Measurements from ENCODE around the gene FOLR2. TPM values are rescaled to one million over a fixed set of nuclear protein-coding genes. Genes with fewer than 3 reads are reported as not detected.
A peak's percentile ranks its signal among the peaks of the same experiment; 100 is the strongest.
"Not testable (repeated sequence)": the region's sequence is repeated elsewhere in the genome, so short reads cannot be mapped to it uniquely, and the experiment has no call there.

Gene FOLR2
- 10 to 100 TPM in 2 of 6 experiments, 1 to 10 TPM in 4; 3.3 to 28.3 (median 8.6) TPM for total RNA-seq
- long read RNA-seq, partial matches to known transcripts, result 0 of 4 reads
- long read RNA-seq, other reads (novel, unspliced or antisense), result 1 of 4 reads

DNA sequence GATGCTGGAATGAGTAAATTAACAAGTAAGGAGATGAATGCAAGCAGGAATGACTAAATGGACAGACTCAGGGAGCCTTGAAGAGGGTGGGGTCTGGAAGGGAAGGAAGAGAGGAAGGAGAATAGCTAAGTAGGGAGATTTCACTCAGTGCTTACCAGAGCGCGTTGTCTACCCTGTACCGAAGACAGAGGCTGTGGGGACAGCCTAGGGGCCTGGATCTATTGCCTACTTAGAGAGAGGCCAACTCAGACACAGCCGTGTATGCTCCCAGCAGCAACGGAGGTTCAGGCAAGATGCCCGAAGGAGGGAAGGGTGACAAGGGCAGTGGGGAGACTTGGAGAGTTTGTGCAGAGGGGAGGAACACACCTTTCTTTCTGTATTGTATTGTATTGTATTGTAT lies at the start of gene FOLR2:
FOLR2 (plus strand) TSS at position 157 of the 400 bp plus-strand sequence. CDS start 1,791 bp downstream, outside the sequence.
- no peaks in the 10 kb centered on the region for H3K27me3 ChIP-seq
- no peaks in the 10 kb centered on the region for H3K4me1 ChIP-seq
- intact Hi-C loops (cut with DNase I), result no loop called here
- ATAC-seq, result peak; percentile 29 to 65 (median 49)
- no peak for TF ChIP-seq POLR2A (IDR thresholded peaks at IDR 0.05)
- TF ChIP-seq, protein P1, sequence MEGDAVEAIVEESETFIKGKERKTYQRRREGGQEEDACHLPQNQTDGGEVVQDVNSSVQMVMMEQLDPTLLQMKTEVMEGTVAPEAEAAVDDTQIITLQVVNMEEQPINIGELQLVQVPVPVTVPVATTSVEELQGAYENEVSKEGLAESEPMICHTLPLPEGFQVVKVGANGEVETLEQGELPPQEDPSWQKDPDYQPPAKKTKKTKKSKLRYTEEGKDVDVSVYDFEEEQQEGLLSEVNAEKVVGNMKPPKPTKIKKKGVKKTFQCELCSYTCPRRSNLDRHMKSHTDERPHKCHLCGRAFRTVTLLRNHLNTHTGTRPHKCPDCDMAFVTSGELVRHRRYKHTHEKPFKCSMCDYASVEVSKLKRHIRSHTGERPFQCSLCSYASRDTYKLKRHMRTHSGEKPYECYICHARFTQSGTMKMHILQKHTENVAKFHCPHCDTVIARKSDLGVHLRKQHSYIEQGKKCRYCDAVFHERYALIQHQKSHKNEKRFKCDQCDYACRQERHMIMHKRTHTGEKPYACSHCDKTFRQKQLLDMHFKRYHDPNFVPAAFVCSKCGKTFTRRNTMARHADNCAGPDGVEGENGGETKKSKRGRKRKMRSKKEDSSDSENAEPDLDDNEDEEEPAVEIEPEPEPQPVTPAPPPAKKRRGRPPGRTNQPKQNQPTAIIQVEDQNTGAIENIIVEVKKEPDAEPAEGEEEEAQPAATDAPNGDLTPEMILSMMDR (IDR thresholded peaks at IDR 0.05), result no peak
- no CpG with 5 or more reads among the region's 6 CpGs for WGBS (ENCODE audit: insufficient coverage, low coverage, low lambda C conversion rate, missing lambda C conversion rate)
- H3K9me3 ChIP-seq, result no peaks in the 10 kb centered on the region
- H3K36me3 ChIP-seq, result no peaks in the 10 kb centered on the region
- no peak for DNase-seq
- H3K4me3 ChIP-seq, result no peak within 1 kb of the TSS
- no peak within 1 kb of the TSS for H3K27ac ChIP-seq

DNA sequence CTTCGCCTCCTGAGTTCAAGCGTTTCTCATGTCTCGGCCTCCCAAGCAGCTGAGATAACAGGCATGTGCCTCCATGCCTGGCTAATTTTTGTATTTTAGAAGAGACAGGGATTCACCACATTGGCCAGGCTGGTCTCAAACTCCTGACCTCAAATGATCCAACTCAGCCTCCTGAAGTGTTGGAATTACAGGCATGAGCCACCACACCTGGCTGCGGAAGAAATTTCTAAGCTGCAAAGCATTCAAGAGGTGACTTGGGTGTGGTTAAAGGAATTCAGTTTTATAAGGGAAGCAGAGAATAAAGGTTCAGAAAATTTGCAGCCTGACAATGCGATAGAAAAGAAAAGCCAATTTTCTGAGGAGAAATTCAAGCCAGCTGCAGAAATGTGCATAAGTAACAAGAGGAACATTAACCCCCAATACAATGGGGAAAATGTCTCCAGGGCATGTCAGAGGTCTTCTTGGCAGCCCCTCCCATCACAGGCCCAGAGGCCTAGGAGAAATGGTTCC lies 47.5 kb upstream of the FOLR2 start:
- H3K4me3 ChIP-seq; DNase-seq; H3K36me3 ChIP-seq; H3K9me3 ChIP-seq; H3K27me3 ChIP-seq; ATAC-seq; intact Hi-C loops (cut with DNase I); H3K27ac ChIP-seq; H3K4me1 ChIP-seq: not testable (repeated sequence)
- 94% methylated on average over 5 of the region's 5 CpGs for WGBS (ENCODE audit: insufficient coverage, low coverage, low lambda C conversion rate, missing lambda C conversion rate)

GRCh38 chr11:72169754-72170153 lies 46.8 kb upstream of the FOLR2 start:
- H3K36me3 ChIP-seq; intact Hi-C loops (cut with DNase I); H3K27ac ChIP-seq: not testable (repeated sequence)

GRCh38 chr11:72172043-72172442 lies 44.6 kb upstream of the FOLR2 start:
- ATAC-seq, result peak in 2 of 4 donors; percentile 19 to 49
- DNase-seq; H3K4me1 ChIP-seq; intact Hi-C loops (cut with DNase I); H3K27ac ChIP-seq; H3K9me3 ChIP-seq; H3K4me3 ChIP-seq; H3K36me3 ChIP-seq; H3K27me3 ChIP-seq: not testable (repeated sequence)
- no CpG with 5 or more reads among the region's 4 CpGs for WGBS (ENCODE audit: insufficient coverage, low coverage, low lambda C conversion rate, missing lambda C conversion rate)

More at GRCh38 chr11:72169754-72170153, 46.8 kb upstream of the FOLR2 start:
- DNase-seq, H3K9me3 ChIP-seq, ATAC-seq, H3K4me3 ChIP-seq, H3K27me3 ChIP-seq, H3K4me1 ChIP-seq: not testable (repeated sequence)
- 100% methylated on average over 1 of the region's 3 CpGs for WGBS (ENCODE audit: insufficient coverage, low coverage, low lambda C conversion rate, missing lambda C conversion rate)

DNA sequence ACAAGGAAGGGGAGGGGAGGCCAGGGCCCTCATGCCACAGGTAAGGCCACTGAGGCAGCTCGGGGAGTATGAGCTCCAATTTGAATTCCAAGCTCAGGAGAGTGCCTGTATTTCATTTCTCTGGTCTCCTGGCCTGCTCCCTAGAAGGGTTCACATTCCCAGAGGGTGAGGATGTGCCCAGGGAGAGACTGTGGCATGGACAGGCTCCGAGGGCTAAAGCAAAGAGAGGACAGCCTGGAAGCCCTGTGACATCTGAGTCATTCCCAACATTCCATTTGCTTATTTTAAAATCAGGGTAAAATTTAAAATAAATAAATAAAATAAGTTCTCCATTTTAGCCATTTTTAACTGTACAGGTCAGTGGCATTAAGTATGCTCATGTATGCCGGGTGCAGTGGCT lies 43.3 kb upstream of the FOLR2 start:
- 93% methylated on average over 3 of the region's 3 CpGs for WGBS (ENCODE audit: insufficient coverage, low coverage, low lambda C conversion rate, missing lambda C conversion rate)
- Histone ChIP-seq H3K27ac (no peak overlapping the region), H3K4me1 (no peaks in the 10 kb centered on the region), H3K27me3 (no peaks in the 10 kb centered on the region), H3K4me3 (no peak overlapping the region), H3K36me3 (no peaks in the 10 kb centered on the region), H3K9me3 (no peaks in the 10 kb centered on the region)
- ATAC-seq, result no peak
- no peak for DNase-seq
- intact Hi-C loops (cut with DNase I), result no loop called here
- TF ChIP-seq, protein P1 (IDR thresholded peaks at IDR 0.05), result no peak
- TF ChIP-seq POLR2A (IDR thresholded peaks at IDR 0.05), result no peak

DNA sequence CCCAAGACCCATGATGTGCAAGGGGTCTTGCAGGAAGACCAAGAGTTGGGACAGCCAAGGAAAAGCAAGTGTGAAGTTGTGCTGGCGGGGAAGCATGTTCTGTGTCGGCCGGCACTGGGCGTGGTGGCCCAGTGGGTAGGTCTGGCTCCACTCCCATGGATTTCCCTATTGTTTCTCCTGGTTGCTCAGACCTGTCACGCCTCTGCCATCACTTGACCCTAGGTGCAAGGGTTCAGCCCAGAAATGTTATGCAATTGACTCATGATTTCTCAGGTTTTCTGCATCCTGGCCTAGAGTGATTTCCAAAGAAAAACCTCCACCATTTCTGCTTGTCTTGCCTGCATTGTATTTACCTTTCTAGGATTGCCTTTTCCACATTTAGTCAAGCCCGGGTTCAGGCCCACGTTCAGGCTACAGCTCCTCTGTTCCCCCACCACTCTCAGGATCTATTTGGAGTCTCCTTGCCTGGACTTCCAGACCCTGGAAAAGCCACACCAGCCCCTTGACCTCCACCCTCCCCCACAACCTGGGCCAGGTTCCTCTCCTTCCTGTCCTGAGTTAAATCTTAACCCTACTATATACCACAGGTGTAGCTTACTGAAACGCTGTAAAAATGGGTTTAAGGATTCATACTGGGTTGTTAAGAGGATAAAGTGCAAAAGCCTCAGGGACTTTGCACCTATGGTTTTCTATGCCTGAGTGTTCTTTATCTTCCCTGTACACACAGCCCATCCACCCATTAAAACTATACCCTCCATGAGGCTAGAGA lies 42.1 kb upstream of the FOLR2 start:
- no peak for TF ChIP-seq POLR2A (IDR thresholded peaks at IDR 0.05)
- TF ChIP-seq, protein P1 (IDR thresholded peaks at IDR 0.05), result no peak
- Histone ChIP-seq H3K4me3 (no peak overlapping the region), H3K4me1 (no peaks in the 10 kb centered on the region), H3K36me3 (no peaks in the 10 kb centered on the region), H3K27me3 (no peaks in the 10 kb centered on the region), H3K27ac (no peak overlapping the region), H3K9me3 (no peaks in the 10 kb centered on the region)
- intact Hi-C loops (cut with DNase I), result no loop called here
- WGBS (ENCODE audit: insufficient coverage, low coverage, low lambda C conversion rate, missing lambda C conversion rate), result 45% methylated on average over 3 of the region's 8 CpGs
- peak in 1 of 4 donors; percentile 17 for ATAC-seq
- DNase-seq, result no peak

Measured in right lobe of liver (tissue), 6 donors.